ENCODE results near the gene DHFR. TPM values are rescaled to one million over a fixed set of nuclear protein-coding genes. Genes with fewer than 3 reads are reported as not detected.
A peak's percentile ranks its signal among the peaks of the same experiment; 100 is the strongest.

DHFR gene
- 32.0 TPM for polyA plus RNA-seq (2013, experiment 1 of 2)
- 37.7 TPM for polyA plus RNA-seq (2013, experiment 2 of 2)

DNA sequence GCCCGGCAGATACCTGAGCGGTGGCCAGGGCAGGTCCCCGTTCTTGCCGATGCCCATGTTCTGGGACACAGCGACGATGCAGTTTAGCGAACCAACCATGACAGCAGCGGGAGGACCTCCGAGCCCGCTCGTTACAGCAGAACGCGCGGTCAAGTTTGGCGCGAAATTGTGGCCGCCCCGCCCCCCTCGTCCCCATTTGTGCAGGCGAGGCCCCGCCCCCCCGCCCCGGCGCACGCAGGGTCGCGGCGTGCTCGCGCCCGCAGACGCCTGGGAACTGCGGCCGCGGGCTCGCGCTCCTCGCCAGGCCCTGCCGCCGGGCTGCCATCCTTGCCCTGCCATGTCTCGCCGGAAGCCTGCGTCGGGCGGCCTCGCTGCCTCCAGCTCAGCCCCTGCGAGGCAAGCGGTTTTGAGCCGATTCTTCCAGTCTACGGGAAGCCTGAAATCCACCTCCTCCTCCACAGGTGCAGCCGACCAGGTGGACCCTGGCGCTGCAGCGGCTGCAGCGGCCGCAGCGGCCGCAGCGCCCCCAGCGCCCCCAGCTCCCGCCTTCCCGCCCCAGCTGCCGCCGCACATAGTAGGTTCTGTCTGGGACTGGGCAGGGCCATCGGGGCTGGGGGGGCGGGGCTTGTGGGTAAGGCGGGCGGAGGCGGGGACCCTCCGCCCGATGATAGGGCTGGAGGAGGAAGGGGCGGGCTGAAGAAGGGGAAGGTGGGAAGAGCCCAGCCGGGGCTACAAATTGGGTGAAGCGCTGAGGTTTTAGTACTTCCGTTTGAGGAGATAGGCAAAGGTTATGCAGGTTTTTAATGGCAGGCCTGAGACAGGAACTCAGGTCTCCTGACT is at the start of gene DHFR, which contains the start of gene MSH3:
Gene DHFR, minus strand, starts transcription at position 593 of the 840 bp plus-strand sequence. Its CDS starts 494 bp downstream, at position 99.
Gene MSH3, plus strand, starts transcription at position 262 of the 840 bp plus-strand sequence. Its CDS starts 76 bp downstream, at position 338.
- no peaks in the 10 kb centered on the region for H3K9me3 ChIP-seq (ENCODE audit: control insufficient read depth, low read length)
- WGBS, 2 experiments (ENCODE audit: insufficient coverage in 2 of 2): 0 to 1% methylated on average over 30 to 35 of the region's 74 CpGs
- peak within 1 kb of the TSS; percentile 70 for H3K4me3 ChIP-seq (ENCODE audit: extremely low read depth, insufficient read depth, low read length, poor library complexity, severe bottlenecking)
- H3K27ac ChIP-seq (ENCODE audit: low read depth, low read length, severe bottlenecking): peak within 1 kb of the TSS; percentile 92
- peaks cover 26% of the 10 kb centered on the region for H3K36me3 ChIP-seq (ENCODE audit: control insufficient read depth, insufficient read depth, low read length)
- peaks cover 16% of the 10 kb centered on the region for H3K4me1 ChIP-seq (ENCODE audit: control insufficient read depth, insufficient read depth, low read length, poor library complexity, severe bottlenecking)

DNA sequence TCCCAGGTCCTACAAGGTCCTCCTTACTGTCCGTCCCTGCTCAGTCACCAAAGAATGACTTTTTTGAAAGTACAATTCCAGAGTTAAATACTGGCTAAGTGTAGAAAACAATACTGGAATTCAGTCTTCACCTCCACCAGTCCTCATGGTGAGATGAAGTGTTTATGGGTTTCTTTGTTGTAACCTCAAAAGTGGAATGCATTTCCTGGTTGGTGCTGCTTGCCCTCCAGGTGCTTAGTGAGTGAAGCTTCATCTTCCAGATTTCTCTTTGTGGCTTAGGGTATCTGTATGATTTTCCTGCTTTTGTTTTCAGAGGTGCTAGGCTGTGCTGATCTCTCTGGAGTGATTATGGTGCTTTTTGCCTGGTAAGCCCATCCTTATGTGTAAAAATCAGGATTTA is 49.4 kb upstream of the DHFR start:
- WGBS, 2 experiments (ENCODE audit: insufficient coverage in 2 of 2): 100% methylated on average over 1 of the region's 1 CpG; no CpG with 5 or more reads in 1 of the 2 experiments

GRCh38 chr5:80703747-80704146 is 49.0 kb upstream of the DHFR start:
- 81 to 85% methylated on average over 2 to 4 of the region's 5 CpGs for WGBS, 2 experiments (ENCODE audit: insufficient coverage in 2 of 2)
- H3K4me3 ChIP-seq (ENCODE audit: extremely low read depth, insufficient read depth, low read length, poor library complexity, severe bottlenecking): no peak overlapping the region
- H3K36me3 ChIP-seq (ENCODE audit: control insufficient read depth, insufficient read depth, low read length): peaks cover 13% of the 10 kb centered on the region
- H3K4me1 ChIP-seq (ENCODE audit: control insufficient read depth, insufficient read depth, low read length, poor library complexity, severe bottlenecking): no peaks in the 10 kb centered on the region
- H3K9me3 ChIP-seq (ENCODE audit: control insufficient read depth, low read length): no peaks in the 10 kb centered on the region
- H3K27ac ChIP-seq (ENCODE audit: low read depth, low read length, severe bottlenecking): no peak overlapping the region

More for the DNA sequence above, 49.4 kb upstream of the DHFR start:
- no peak overlapping the region for H3K4me3 ChIP-seq (ENCODE audit: extremely low read depth, insufficient read depth, low read length, poor library complexity, severe bottlenecking)
- no peaks in the 10 kb centered on the region for H3K9me3 ChIP-seq (ENCODE audit: control insufficient read depth, low read length)
- peaks cover 14% of the 10 kb centered on the region for H3K36me3 ChIP-seq (ENCODE audit: control insufficient read depth, insufficient read depth, low read length)
- H3K27ac ChIP-seq (ENCODE audit: low read depth, low read length, severe bottlenecking): no peak overlapping the region
- no peaks in the 10 kb centered on the region for H3K4me1 ChIP-seq (ENCODE audit: control insufficient read depth, insufficient read depth, low read length, poor library complexity, severe bottlenecking)

GRCh38 chr5:80703291-80703690 is 48.5 kb upstream of the DHFR start:
- no peaks in the 10 kb centered on the region for H3K9me3 ChIP-seq (ENCODE audit: control insufficient read depth, low read length)
- H3K36me3 ChIP-seq (ENCODE audit: control insufficient read depth, insufficient read depth, low read length): peaks cover 13% of the 10 kb centered on the region
- H3K27ac ChIP-seq (ENCODE audit: low read depth, low read length, severe bottlenecking): no peak overlapping the region
- H3K4me3 ChIP-seq (ENCODE audit: extremely low read depth, insufficient read depth, low read length, poor library complexity, severe bottlenecking): no peak overlapping the region
- no peaks in the 10 kb centered on the region for H3K4me1 ChIP-seq (ENCODE audit: control insufficient read depth, insufficient read depth, low read length, poor library complexity, severe bottlenecking)

DNA sequence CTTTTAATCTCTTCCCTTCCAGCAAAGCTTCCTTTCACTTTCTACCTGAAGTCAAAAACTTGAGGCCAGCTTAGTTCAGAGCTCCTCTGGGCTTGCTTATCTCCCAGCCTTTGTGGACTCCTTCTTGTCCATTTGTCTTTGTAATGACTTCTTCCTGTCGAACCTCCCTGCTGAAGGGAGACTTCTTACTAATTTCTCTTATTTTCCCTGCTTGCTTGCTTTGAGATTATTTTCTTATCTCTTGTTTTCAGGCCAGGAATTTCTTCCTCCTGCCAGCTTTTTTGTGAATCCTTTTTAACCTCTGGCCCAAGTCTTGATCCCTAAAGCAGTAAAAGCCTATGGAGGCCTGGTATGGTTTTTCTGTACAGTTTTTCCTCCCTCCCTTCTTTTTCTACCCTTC is 46.8 kb upstream of the DHFR start:
- Histone ChIP-seq H3K27ac (ENCODE audit: low read depth, low read length, severe bottlenecking) (peak overlapping the region; percentile 45), H3K4me3 (ENCODE audit: extremely low read depth, insufficient read depth, low read length, poor library complexity, severe bottlenecking) (no peak overlapping the region), H3K9me3 (ENCODE audit: control insufficient read depth, low read length) (no peaks in the 10 kb centered on the region), H3K4me1 (ENCODE audit: control insufficient read depth, insufficient read depth, low read length, poor library complexity, severe bottlenecking) (no peaks in the 10 kb centered on the region), H3K36me3 (ENCODE audit: control insufficient read depth, insufficient read depth, low read length) (peaks cover 13% of the 10 kb centered on the region)
- WGBS, 2 experiments (ENCODE audit: insufficient coverage in 2 of 2): 56% methylated on average over 1 of the region's 1 CpG; no CpG with 5 or more reads in 1 of the 2 experiments

DNA sequence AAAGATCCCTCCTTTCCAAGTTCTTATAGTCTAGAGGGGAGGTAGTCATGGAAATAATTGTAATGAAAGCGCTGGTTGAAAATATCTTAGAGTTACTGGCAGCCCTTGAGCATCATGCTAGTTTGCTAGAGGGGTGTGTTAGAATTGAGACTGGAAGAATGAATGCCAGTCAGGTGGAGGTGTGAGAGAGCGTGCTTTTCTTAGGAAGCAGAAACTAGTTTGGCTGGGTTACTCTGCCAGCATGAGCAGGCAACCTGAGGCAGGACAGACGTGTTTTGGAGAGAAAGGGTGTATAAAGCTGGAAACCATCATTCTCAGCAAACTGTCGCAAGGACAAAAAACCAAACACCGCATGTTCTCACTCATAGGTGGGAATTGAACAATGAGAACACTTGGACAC is 43.6 kb upstream of the DHFR start:
- Histone ChIP-seq H3K27ac (ENCODE audit: low read depth, low read length, severe bottlenecking) (no peak overlapping the region), H3K4me1 (ENCODE audit: control insufficient read depth, insufficient read depth, low read length, poor library complexity, severe bottlenecking) (no peaks in the 10 kb centered on the region), H3K9me3 (ENCODE audit: control insufficient read depth, low read length) (no peaks in the 10 kb centered on the region), H3K4me3 (ENCODE audit: extremely low read depth, insufficient read depth, low read length, poor library complexity, severe bottlenecking) (no peak overlapping the region), H3K36me3 (ENCODE audit: control insufficient read depth, insufficient read depth, low read length) (peaks cover 7% of the 10 kb centered on the region)
- WGBS, 2 experiments (ENCODE audit: insufficient coverage in 2 of 2): 67 to 100% methylated on average over 3 of the region's 5 CpGs

DNA sequence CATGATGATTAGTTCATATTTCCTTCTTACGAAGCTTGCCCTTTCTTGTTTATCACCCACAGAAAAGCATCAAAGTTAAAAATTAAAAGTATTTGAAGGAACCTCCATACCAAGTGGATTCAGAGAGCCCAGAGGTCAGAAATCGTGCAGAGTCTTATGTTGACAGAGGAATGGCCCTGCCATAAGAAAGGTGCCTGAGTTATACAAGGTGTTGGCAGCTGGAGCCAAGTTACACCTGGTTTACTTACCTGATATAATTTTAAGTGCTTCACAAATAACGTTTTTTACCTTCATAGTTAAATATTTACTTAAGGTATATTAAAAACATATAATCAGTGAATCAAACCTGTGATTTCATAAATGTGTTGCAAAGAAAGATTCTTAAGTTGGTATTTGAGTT is 42.3 kb upstream of the DHFR start:
- Histone ChIP-seq H3K4me3 (ENCODE audit: extremely low read depth, insufficient read depth, low read length, poor library complexity, severe bottlenecking) (no peak overlapping the region), H3K4me1 (ENCODE audit: control insufficient read depth, insufficient read depth, low read length, poor library complexity, severe bottlenecking) (no peaks in the 10 kb centered on the region), H3K9me3 (ENCODE audit: control insufficient read depth, low read length) (no peaks in the 10 kb centered on the region), H3K36me3 (ENCODE audit: control insufficient read depth, insufficient read depth, low read length) (peaks cover 1% of the 10 kb centered on the region), H3K27ac (ENCODE audit: low read depth, low read length, severe bottlenecking) (no peak overlapping the region)
- 100% methylated on average over 1 of the region's 3 CpGs; no CpG with 5 or more reads in 1 of the 2 experiments for WGBS, 2 experiments (ENCODE audit: insufficient coverage in 2 of 2)

DNA sequence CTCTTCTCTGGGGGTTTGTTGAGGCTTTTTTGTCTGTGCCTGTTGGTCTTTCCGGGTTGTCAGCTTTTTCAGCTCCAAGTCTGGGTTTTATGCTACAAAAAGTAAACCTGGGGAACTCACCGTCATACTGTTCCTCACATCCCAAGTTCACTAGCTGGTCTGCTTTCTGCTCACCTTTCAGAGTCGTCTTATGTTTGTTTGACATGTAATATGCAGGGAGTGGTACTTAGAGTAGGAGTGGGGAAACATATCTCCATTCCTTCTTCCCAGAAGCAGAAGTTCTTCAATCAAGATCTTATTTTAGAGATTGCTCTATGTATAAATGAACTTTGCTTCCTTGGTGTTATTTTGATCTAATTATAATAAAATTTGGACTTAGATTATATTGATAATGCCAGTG is 41.7 kb upstream of the DHFR start:
- H3K9me3 ChIP-seq (ENCODE audit: control insufficient read depth, low read length): no peaks in the 10 kb centered on the region
- H3K36me3 ChIP-seq (ENCODE audit: control insufficient read depth, insufficient read depth, low read length): no peaks in the 10 kb centered on the region
- no peak overlapping the region for H3K27ac ChIP-seq (ENCODE audit: low read depth, low read length, severe bottlenecking)
- H3K4me1 ChIP-seq (ENCODE audit: control insufficient read depth, insufficient read depth, low read length, poor library complexity, severe bottlenecking): no peaks in the 10 kb centered on the region
- 100% methylated on average over 1 of the region's 3 CpGs; no CpG with 5 or more reads in 1 of the 2 experiments for WGBS, 2 experiments (ENCODE audit: insufficient coverage in 2 of 2)
- H3K4me3 ChIP-seq (ENCODE audit: extremely low read depth, insufficient read depth, low read length, poor library complexity, severe bottlenecking): no peak overlapping the region

DNA sequence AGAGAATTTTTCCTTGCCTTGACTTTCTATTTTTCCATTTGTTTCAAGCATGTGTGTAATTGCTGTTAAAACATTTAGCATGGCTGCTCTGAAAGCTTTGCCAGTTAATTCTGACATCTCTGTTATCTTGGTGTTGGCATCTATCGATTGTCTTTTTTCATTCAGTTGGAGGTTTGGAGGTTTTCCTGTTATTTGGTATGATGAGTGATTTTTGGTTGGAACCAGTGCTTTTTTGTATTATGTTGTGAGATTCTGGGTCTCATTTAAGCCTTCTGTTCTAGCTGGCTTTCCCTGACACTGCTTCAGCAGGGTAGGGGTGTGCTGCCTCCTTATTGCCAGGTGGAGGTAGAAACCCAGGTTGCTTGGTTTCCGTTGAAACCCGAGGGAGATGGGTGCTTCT is 40.9 kb upstream of the DHFR start:
- Histone ChIP-seq H3K4me3 (ENCODE audit: extremely low read depth, insufficient read depth, low read length, poor library complexity, severe bottlenecking) (no peak overlapping the region), H3K9me3 (ENCODE audit: control insufficient read depth, low read length) (no peaks in the 10 kb centered on the region), H3K36me3 (ENCODE audit: control insufficient read depth, insufficient read depth, low read length) (no peaks in the 10 kb centered on the region), H3K27ac (ENCODE audit: low read depth, low read length, severe bottlenecking) (no peak overlapping the region), H3K4me1 (ENCODE audit: control insufficient read depth, insufficient read depth, low read length, poor library complexity, severe bottlenecking) (no peaks in the 10 kb centered on the region)
- WGBS, 2 experiments (ENCODE audit: insufficient coverage in 2 of 2): 83 to 100% methylated on average over 1 to 3 of the region's 3 CpGs

DNA sequence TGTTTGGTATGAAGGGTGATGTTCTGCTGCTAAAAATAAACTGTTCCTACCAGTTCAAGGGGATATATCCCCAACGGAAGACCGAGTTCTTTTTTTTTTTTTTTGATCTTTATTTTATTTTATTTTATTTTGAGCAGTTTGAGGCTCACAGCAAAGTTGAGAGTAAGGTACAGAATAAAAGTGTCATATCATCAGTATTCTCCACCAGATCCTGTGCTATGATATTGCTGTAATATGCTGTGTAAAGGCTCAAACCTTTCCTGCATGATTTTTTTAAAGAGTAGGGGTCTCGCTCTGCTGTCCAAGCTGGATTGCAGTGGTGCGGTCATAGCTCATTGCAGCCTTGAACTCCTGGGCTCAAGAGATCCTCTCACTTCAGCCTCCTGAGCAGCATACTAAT is 34.8 kb upstream of the DHFR start:
- Histone ChIP-seq H3K27ac (ENCODE audit: low read depth, low read length, severe bottlenecking) (no peak overlapping the region), H3K36me3 (ENCODE audit: control insufficient read depth, insufficient read depth, low read length) (peaks cover 5% of the 10 kb centered on the region), H3K4me3 (ENCODE audit: extremely low read depth, insufficient read depth, low read length, poor library complexity, severe bottlenecking) (no peak overlapping the region), H3K4me1 (ENCODE audit: control insufficient read depth, insufficient read depth, low read length, poor library complexity, severe bottlenecking) (no peaks in the 10 kb centered on the region), H3K9me3 (ENCODE audit: control insufficient read depth, low read length) (no peaks in the 10 kb centered on the region)
- 70% methylated on average over 2 of the region's 4 CpGs; no CpG with 5 or more reads in 1 of the 2 experiments for WGBS, 2 experiments (ENCODE audit: insufficient coverage in 2 of 2)
